ENCODE data around the gene C3. TPM values are rescaled to one million over a fixed set of nuclear protein-coding genes. Genes with fewer than 3 reads are reported as not detected.

Gene C3
- 10 to 100 TPM in 1 of 2 donors, 1 to 10 TPM in 1; 2.0 to 58.5 TPM for total RNA-seq

DNA sequence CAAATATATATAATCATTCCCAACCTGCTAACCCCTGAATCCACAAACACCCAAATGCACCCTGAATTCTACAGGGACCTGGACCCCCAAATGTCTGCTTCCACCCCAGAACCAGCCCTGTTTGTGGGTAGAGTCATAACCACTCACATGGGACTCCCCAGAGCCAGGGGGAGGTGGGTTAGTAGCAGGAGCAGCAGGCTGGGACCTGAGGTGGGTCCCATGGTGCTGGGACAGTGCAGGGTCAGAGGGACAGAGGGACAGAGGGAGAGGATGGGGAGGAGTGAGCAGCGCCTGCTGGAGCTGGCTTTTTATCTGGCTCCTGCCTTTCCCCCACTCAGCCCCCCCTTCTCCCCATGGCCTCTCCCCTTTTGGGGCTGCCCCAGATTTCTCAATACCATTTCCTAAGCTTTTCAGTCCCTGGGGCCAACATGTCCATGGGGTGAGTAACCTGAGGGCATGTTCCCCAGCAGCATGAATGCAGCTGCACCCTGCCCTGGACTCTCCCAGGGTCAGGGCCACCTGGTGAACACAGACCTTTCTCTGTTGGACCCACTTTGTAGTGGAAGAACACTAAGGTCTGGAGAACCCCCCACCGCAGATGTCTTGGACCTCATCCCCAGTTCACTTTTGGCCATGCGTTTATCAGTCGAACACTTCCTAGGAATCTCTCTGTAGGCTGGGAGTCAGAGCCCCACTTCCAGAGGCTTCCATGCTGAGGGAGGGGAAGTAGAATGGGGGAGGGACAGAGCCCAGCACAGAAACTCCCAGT lies at the start of gene C3:
TSS of gene C3 (minus strand) at position 282 of the 769 bp plus-strand sequence. CDS start at position 221, 61 bp downstream.

GRCh38 chr19:6767357-6768235 lies 47.1 kb upstream of the C3 start, which contains the start of gene SH2D3A:
SH2D3A (minus strand) TSS chr19:6767435; CDS start chr19:6763748, 3,687 bp downstream.

DNA sequence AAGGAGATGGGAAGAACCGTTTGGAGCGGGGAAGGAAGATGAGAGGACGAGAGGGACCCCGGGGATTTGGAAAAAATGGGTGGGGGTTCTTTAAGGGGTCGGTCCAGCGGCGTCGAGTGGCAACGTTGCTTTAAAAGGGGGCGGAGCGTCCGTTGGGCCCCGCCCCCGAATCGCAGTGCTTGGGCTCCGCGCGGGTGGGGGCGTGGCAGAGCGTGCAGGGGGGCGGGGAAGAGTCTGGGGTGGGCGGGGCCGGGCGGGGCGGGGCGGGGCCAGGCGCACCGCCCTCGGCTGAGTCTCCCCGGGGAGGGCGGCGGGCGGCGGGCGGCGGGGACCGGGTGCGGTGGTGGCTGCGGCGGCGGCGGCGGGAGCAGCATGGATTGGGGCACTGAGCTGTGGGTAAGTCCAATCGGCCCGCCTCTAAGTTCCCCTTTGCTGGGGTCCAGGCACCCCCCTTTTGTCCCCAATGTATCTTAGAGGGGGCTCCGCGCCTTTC lies 19.0 kb upstream of the C3 start, which contains the start of gene TRIP10:
TSS of gene TRIP10 (plus strand) at position 291 of the 493 bp plus-strand sequence. CDS start at position 373, 82 bp downstream.

GRCh38 chr19:6737284-6737872 lies 16.9 kb upstream of the C3 start, which contains the start of gene GPR108:
GPR108 (minus strand) TSS chr19:6737580; CDS start chr19:6737576, 4 bp downstream.

Other genes with a start within 250 kb of the C3 start
- gene DENND1C, start 238.9 kb downstream of the C3 start, total RNA-seq = under 1 TPM; under 0.01 TPM
- gene TUBB4A, start 218.3 kb downstream of the C3 start, total RNA-seq = 10 to 100 TPM; 32.0 to 53.6 TPM
- 1 to 10 TPM; 4.7 to 9.6 TPM for gene TNFSF9, start 189.6 kb downstream of the C3 start, total RNA-seq
- gene CD70, start 129.5 kb downstream of the C3 start, total RNA-seq = under 1 TPM in 1 of 2 donors, not detected in 1; under 0.01 TPM
- gene TNFSF14, start 50.5 kb downstream of the C3 start, total RNA-seq = not detected
- gene GPR108, start 16.9 kb upstream of the C3 start, total RNA-seq = 10 to 100 TPM; 39.0 to 53.7 TPM
- 10 to 100 TPM; 13.1 to 27.6 TPM for gene TRIP10, start 19.0 kb upstream of the C3 start, total RNA-seq
- gene SH2D3A, start 46.8 kb upstream of the C3 start, total RNA-seq = under 1 TPM; 0.33 to 0.34 TPM
- gene VAV1, start 52.1 kb upstream of the C3 start, total RNA-seq = not detected
- under 1 TPM in 1 of 2 donors, not detected in 1; under 0.01 TPM for gene ADGRE1, start 166.9 kb upstream of the C3 start, total RNA-seq